A673 (cell line): Measurements from ENCODE around the gene NCAPH2. TPM values are rescaled to one million over a fixed set of nuclear protein-coding genes. Genes with fewer than 3 reads are reported as not detected.

ENCODE experiments used
- BruUV-seq: library from RNA; stranded (reverse); fragments of 400-500 nt; replicated peaks from 2 replicates; lab custom pipeline; 2021; lab: Mats Ljungman, UMichigan
- CTCF ChIA-PET: fragments of 300-600 bp; sonication (Branson Sonifier 250); formaldehyde crosslinking; loops from one replicate; lab custom pipeline; 2022; ENCODE audit warnings: antibody characterized with exemption; lab: Charles Lee
- POLR2A ChIA-PET: fragments of 300-600 bp; sonication (Branson Sonifier 250); formaldehyde crosslinking; loops from one replicate; lab custom pipeline; 2022; ENCODE audit warnings: antibody characterized with exemption; ENCODE audit not compliant: low non-redundant PET; lab: Charles Lee
- DNase-seq: peaks from one replicate; pipeline ENCODE4 v3.0.0-alpha.2; 2015; ENCODE audit warnings: low spot score
- H3K27ac ChIP-seq: fragments of 200-600 bp; sonication (generic); 2 replicates; pipeline ENCODE4 v1.5.1; 2016; ENCODE audit warnings: mixed run types, low read depth, mild to moderate bottlenecking, mixed read lengths, antibody characterized with exemption, low read length; ENCODE audit not compliant: poor library complexity, severe bottlenecking
- H3K27me3 ChIP-seq: fragments of 200-600 bp; sonication (generic); replicated peaks from 2 replicates; pipeline ENCODE4 v1.6.1; 2017; ENCODE audit warnings: mixed run types, low read depth, mild to moderate bottlenecking, mixed read lengths, antibody characterized with exemption, low read length; ENCODE audit not compliant: insufficient read depth, poor library complexity
- H3K36me3 ChIP-seq: fragments of 200-600 bp; sonication (generic); 2 replicates; pipeline ENCODE4 v1.6.1; 2016; ENCODE audit warnings: mixed run types, mild to moderate bottlenecking, mixed read lengths, antibody characterized with exemption, low read length; ENCODE audit not compliant: insufficient read depth, poor library complexity, severe bottlenecking
- H3K4me1 ChIP-seq: fragments of 200-600 bp; sonication (generic); 2 replicates; pipeline ENCODE4 v1.6.1; 2017; ENCODE audit warnings: mixed run types, mild to moderate bottlenecking, mixed read lengths, antibody characterized with exemption, low read length; ENCODE audit not compliant: insufficient read depth, poor library complexity, severe bottlenecking
- H3K4me3 ChIP-seq: fragments of 200-600 bp; sonication (generic); 2 replicates; pipeline ENCODE4 v1.5.1; 2016; ENCODE audit warnings: low read depth, mixed run types, mild to moderate bottlenecking, mixed read lengths, low read length; ENCODE audit not compliant: poor library complexity, severe bottlenecking
- H3K9me3 ChIP-seq: fragments of 200-600 bp; sonication (generic); 2 replicates; pipeline ENCODE4 v1.6.1; 2016; ENCODE audit warnings: mixed run types, low read depth, mild to moderate bottlenecking, mixed read lengths, antibody characterized with exemption, low read length; ENCODE audit not compliant: poor library complexity, severe bottlenecking
- EZH2 ChIP-seq: fragments of 200-600 bp; sonication (generic); IDR thresholded peaks from 2 replicates; pipeline ENCODE4 v1.6.1; 2017; ENCODE audit warnings: borderline replicate concordance, low read depth, mild to moderate bottlenecking, mixed read lengths, antibody characterized with exemption, low read length; ENCODE audit not compliant: poor library complexity, severe bottlenecking
- intact Hi-C: fragments of 100-400 bp; cut with micrococcal nuclease; formaldehyde crosslinking; loops from one replicate; pipeline ENCODE4 v1.10.0; 2022; ENCODE audit not compliant: unreplicated experiment
- total RNA-seq: library from RNA; stranded (reverse); gene quantifications from 2 replicates; pipeline ENCODE4 v1.2.3, GENCODE V29; 2021
- TF ChIP-seq, protein P1 (sequence below): fragments of 300-800, 200-600 bp; sonication (generic); conservative IDR thresholded peaks from 2 replicates; pipeline ENCODE4 v1.5.1; 2017; ENCODE audit warnings: low read depth, mild to moderate bottlenecking, antibody characterized with exemption, low read length, moderate library complexity, mixed read lengths

The NCAPH2 gene
- total RNA-seq, 1 experiment from 2014 or later, result 135 TPM

DNA sequence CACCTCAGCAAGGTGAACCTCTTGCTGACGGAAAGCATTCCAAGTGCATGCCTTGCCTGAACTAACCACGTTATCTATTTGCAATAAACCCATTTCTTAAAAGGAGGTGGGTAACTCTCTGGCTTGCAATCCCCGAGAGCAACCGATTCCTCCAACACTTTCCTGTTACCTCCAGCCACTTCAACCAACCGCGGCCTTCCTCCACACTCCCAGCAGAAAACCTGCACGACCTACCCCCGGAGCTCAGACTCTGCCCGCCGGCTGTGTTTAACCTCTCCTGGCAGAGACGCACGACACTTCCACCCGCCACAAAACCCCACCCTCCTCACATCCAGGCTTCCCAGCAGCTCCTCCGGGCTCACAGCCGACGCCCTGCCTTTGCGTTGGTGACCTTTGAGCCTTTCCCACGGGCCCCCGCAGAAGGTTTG is 16.7 kb downstream of the NCAPH2 start:
- TSS peak; percentile 80 for BruUV-seq
- Histone ChIP-seq H3K4me3 (peak overlapping the region; percentile 65), H3K36me3 (peaks cover 41% of the 10 kb centered on the region), H3K27me3 (peaks cover 1% of the 10 kb centered on the region), H3K4me1 (peaks cover 14% of the 10 kb centered on the region), H3K9me3 (no peaks in the 10 kb centered on the region), H3K27ac (peak overlapping the region; percentile 90)
- intact Hi-C loops, result no loop called here
- CTCF ChIA-PET, result interaction anchor here (2.2 kb wide), 1 partner anchor 14 kb away, joined by 19 read pairs; no protein-coding TSS in a partner anchor
- no peak for DNase-seq
- POLR2A ChIA-PET, result no interaction called here
- TF ChIP-seq, protein P1, sequence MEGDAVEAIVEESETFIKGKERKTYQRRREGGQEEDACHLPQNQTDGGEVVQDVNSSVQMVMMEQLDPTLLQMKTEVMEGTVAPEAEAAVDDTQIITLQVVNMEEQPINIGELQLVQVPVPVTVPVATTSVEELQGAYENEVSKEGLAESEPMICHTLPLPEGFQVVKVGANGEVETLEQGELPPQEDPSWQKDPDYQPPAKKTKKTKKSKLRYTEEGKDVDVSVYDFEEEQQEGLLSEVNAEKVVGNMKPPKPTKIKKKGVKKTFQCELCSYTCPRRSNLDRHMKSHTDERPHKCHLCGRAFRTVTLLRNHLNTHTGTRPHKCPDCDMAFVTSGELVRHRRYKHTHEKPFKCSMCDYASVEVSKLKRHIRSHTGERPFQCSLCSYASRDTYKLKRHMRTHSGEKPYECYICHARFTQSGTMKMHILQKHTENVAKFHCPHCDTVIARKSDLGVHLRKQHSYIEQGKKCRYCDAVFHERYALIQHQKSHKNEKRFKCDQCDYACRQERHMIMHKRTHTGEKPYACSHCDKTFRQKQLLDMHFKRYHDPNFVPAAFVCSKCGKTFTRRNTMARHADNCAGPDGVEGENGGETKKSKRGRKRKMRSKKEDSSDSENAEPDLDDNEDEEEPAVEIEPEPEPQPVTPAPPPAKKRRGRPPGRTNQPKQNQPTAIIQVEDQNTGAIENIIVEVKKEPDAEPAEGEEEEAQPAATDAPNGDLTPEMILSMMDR, result no peak
- no peak for TF ChIP-seq EZH2

DNA sequence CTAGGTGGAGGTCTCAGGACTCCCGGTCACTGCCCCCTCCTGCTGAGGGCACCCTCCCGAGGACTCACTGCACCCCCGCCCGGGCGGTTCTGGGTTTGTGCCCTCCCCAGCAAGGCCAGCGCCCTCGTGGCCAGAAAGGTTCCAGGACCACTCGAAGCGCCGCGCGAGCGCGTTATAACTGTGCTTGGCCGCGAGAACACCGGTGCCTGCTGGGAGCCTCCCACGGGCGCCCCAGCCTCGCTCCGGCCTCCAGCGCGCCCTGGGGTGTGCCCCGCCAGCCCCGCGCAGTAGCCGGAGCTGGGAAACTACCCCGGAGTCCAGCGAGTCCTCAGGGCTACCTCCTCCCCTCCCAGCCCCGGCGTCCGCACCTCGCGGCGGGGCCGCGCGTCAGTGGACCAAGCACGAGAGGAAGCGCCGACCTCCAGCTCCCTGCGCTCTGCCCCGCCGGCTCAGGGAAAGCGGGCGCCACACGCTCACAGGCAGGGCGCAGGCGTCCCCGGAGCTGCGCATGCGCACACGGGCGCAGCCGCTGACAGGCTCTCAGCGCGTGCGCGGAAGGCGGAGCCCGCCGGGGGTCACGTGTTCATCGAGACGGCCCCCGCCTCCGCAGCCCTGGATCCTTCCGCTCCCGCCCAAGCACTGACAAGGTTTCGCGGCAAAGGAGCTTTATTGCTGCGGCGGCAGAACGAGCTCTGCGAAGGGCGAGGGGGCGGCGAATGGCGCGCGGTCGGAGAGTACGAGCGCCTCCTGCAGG is 17.3 kb downstream of the NCAPH2 start, which contains the start of gene SCO2:
TSS of gene SCO2 (minus strand) at position 495 of the 754 bp plus-strand sequence. CDS start 1,187 bp downstream, outside the sequence.
- intact Hi-C loops, result no loop called here
- Histone ChIP-seq H3K9me3 (no peaks in the 10 kb centered on the region), H3K4me3 (peak within 1 kb of the TSS; percentile 65), H3K27me3 (peaks cover 7% of the 10 kb centered on the region), H3K27ac (peak within 1 kb of the TSS; percentile 90), H3K4me1 (peaks cover 20% of the 10 kb centered on the region), H3K36me3 (peaks cover 40% of the 10 kb centered on the region)
- ChIA-PET CTCF (interaction anchor here (0.5 to 2.2 kb wide), 15 partner anchors 10 to 283 kb away, joined by 3 to 20 read pairs (median 8); partner anchors contain the start of genes LMF2, NCAPH2 and SYCE3), POLR2A (interaction anchor here (0.6 to 1.0 kb wide), 4 partner anchors 16 to 281 kb away, joined by 4 to 8 read pairs (median 4); partner anchors contain the start of gene TUBGCP6)
- BruUV-seq, result no TSS peak
- TF ChIP-seq EZH2, result no peak
- TF ChIP-seq, protein P1, result peak; percentile 64; the same call in 1 of the 2 replicates
- peak; percentile 98 for DNase-seq

DNA sequence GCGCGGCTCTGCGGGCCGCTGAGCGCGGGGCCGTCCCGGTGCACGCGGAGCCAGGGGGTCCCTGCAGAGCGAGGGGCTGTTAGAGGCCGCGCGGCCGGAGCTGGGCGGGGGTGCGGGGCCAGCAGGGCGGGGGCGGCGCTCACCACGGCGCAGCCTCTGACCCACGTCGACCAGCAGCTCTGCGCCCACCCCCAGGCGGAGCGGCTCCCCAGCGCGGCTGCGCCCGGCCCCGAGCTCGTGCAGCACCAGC is 17.8 kb downstream of the NCAPH2 start:
- TF ChIP-seq, protein P1, result no peak; the same call in 1 of the 2 replicates
- TF ChIP-seq EZH2, result no peak
- peak overlapping the region; percentile 65 for H3K4me3 ChIP-seq
- POLR2A ChIA-PET, result interaction anchor here (0.7 to 1.0 kb wide), 3 partner anchors 16 to 282 kb away, joined by 4 to 8 read pairs (median 4); partner anchors contain the start of gene TUBGCP6
- intact Hi-C loops, result no loop called here
- no peak for DNase-seq
- CTCF ChIA-PET, result interaction anchor here (0.6 to 2.2 kb wide), 14 partner anchors 10 to 284 kb away, joined by 3 to 20 read pairs (median 8); partner anchors contain the start of genes LMF2, NCAPH2 and SYCE3
- H3K27me3 ChIP-seq, result peaks cover 12% of the 10 kb centered on the region
- H3K27ac ChIP-seq, result peak overlapping the region; percentile 90
- no TSS peak for BruUV-seq
- peaks cover 40% of the 10 kb centered on the region for H3K36me3 ChIP-seq
- no peaks in the 10 kb centered on the region for H3K9me3 ChIP-seq
- H3K4me1 ChIP-seq, result peaks cover 25% of the 10 kb centered on the region
